HK-2 (cell line): ENCODE results near the gene CBFB.

Experiments
- DNase-seq: peaks from one replicate; pipeline ENCODE4 v3.0.0-alpha.2; 2018; ENCODE audit not compliant: unreplicated experiment

CBFB gene

DNA sequence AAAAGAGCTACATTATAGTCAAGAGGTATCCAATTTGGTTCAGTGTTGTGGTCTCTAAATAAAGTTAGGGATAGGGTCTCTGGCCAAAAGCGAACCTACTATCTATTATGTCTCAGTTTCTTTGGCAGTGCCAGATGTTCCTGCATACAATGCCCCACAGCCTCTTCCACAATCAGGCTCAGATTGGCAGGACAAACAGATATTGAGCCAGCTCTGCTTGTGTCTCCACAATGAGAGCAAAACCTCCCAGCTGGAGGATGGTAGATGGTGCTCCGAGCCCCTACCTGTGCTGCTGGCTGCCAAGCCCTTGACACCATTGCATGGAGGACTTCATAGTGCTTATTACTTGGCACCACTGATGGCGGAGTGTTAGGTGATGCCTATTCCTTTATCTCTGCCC is 100.5 kb downstream of the CBFB start:
- DNase-seq: no peak

DNA sequence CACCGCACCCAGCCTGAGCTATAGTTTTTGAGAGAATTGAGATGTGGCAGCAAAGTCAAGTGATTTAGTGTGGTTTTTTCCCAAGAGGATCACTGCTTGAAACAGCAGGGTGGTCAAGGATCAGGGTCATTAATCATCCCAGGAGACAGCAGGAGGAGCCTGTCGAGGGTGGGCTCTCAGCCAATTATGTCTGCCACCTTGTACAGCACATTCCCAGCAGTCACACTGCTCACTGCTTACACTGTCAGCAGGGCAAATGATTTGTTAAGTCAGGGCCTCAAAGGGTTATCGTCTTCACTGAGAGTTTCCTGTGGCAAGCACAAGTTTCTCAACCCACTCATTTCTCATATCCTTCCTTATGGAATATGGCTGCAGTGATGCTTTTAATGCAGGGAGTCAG is 108.7 kb downstream of the CBFB start:
- DNase-seq: peak; percentile 75

GRCh38 chr16:67141391-67141790 is 112.4 kb downstream of the CBFB start:
- DNase-seq: no peak

DNA sequence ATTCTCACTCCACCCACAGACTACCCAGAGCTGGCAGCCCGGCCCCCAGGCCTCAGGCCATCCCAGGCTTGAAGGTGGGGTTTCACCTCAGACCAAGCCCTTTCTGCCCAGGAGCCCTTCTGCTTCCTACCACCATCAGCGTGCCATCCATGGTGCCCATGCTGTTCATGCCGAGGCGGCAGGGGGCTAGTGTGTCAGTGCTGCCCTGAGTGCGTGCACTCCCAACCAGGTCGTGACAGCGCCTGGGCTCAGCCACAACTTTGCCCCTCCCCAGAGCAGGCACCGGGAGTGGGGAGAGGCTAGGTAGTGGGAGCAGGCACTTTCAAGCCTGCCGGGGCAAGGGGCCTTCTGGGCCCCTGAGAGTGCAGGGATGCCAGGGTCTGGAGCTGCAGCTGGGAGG is 113.4 kb downstream of the CBFB start:
- no peak for DNase-seq

GRCh38 chr16:67144943-67145342 is 116.0 kb downstream of the CBFB start:
- DNase-seq: no peak

DNA sequence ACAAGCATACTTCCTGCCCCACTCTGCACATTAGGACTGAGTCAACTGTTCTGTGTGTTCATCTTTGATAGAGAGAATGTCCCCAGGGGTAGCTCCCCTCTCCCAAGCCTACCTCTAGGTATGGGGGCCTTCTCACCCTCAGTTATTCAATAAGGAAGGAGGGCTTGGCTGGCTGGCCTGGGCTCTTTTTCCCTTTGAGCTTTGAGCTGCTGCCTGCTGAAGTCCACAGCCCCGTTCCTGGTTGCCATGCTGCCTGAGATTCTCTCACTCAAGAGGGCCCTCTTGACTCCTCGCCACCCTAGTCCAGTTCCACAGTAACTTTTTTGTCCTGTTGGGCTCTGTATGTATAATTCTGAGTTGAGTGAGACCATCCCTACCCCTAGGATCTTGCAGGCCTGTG is 116.8 kb downstream of the CBFB start:
- no peak for DNase-seq

GRCh38 chr16:67146523-67147357 is 117.8 kb downstream of the CBFB start:
- DNase-seq: no peak

GRCh38 chr16:67147437-67148140 is 118.6 kb downstream of the CBFB start:
- DNase-seq: no peak

DNA sequence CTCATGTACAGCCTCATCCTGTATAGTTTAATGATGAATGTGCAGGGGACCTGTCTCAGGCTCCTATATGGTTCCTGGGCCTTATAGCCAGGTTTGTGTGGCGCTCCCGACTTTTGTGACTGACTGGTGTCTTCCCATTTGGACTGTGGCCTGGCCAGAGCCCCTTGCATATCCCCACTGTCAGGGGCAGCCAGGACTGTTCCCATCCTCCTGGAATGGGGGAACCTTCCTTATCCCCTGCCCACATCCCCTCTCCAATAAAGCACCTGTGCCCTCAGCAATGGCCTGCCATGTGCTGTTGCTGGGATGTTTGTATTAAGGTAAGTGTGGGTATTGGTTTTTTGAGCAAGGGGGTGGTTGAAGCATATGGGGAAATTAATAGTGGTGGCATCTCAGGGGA is 119.3 kb downstream of the CBFB start:
- no peak for DNase-seq

- DNase-seq: no peak
These were observed 119.8 kb downstream of the CBFB start for GRCh38 chr16:67148656-67149275.

GRCh38 chr16:67149276-67150046 is 120.5 kb downstream of the CBFB start:
- DNase-seq: no peak

GRCh38 chr16:67150047-67150832 is 121.3 kb downstream of the CBFB start:
- no peak for DNase-seq
